ENCODE measurements around the gene NF2. TPM values are rescaled to one million over a fixed set of nuclear protein-coding genes. Genes with fewer than 3 reads are reported as not detected.

The NF2 gene
- total RNA-seq, 1 donor from 2014 or later: 43.9 TPM

DNA sequence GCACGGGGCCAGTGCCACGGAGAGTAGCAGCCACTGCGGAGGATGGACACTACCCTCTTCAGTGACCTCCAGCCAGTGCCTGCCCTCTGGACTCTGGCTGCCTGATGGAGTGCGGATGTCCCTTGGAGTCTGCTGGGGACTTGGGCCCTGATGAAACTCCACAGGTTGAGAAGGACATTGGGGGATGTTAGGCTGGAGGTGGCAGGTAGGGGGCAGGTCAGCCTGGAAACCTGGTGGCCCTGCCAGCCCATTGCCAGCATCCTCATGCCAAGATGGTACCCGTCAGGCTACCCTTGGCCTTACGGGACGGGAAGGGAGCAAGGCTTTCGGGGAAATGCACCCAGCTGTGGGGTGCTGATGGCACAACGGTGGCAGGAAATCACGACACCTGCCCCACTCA, 120.3 kb downstream of the NF2 start:
- DNase-seq (no peak), ATAC-seq (no peak)
- Histone ChIP-seq H3K4me3 (no peak overlapping the region), H3K4me1 (no peaks in the 10 kb centered on the region), H3K9me3 (no peaks in the 10 kb centered on the region), H3K27ac (no peak overlapping the region), H3K36me3 (no peaks in the 10 kb centered on the region), H3K27me3 (peaks cover 33% of the 10 kb centered on the region)
- intact Hi-C loops (cut with DNase I): no loop called here
- TF ChIP-seq, protein P1, sequence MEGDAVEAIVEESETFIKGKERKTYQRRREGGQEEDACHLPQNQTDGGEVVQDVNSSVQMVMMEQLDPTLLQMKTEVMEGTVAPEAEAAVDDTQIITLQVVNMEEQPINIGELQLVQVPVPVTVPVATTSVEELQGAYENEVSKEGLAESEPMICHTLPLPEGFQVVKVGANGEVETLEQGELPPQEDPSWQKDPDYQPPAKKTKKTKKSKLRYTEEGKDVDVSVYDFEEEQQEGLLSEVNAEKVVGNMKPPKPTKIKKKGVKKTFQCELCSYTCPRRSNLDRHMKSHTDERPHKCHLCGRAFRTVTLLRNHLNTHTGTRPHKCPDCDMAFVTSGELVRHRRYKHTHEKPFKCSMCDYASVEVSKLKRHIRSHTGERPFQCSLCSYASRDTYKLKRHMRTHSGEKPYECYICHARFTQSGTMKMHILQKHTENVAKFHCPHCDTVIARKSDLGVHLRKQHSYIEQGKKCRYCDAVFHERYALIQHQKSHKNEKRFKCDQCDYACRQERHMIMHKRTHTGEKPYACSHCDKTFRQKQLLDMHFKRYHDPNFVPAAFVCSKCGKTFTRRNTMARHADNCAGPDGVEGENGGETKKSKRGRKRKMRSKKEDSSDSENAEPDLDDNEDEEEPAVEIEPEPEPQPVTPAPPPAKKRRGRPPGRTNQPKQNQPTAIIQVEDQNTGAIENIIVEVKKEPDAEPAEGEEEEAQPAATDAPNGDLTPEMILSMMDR (IDR thresholded peaks at IDR 0.05): no peak

DNA sequence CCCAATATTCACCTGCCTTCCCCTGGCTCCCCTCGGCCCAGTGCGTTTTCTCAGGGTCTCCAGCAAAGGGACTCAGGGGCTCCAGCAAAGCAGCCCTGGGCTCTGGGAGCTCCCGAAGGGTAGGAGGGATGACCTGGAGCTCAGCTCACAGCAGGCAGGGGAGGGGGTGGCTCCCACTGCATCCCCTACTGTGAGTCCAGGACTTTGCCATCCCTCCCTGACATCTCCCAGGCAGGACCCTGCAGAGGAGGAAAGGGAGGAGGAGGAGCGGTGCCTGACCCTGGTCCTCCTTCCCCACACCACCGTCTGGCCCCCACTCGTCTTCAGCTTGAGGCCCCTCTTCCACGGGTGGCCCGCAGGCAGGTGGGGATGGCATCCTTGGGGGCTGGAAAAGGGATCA, 121.4 kb downstream of the NF2 start:
- ATAC-seq (no peak), DNase-seq (no peak)
- intact Hi-C loops (cut with DNase I): no loop called here
- Histone ChIP-seq H3K9me3 (no peaks in the 10 kb centered on the region), H3K27ac (no peak overlapping the region), H3K27me3 (peaks cover 24% of the 10 kb centered on the region), H3K36me3 (no peaks in the 10 kb centered on the region), H3K4me3 (no peak overlapping the region), H3K4me1 (no peaks in the 10 kb centered on the region)
- TF ChIP-seq, protein P1 (IDR thresholded peaks at IDR 0.05): no peak

DNA sequence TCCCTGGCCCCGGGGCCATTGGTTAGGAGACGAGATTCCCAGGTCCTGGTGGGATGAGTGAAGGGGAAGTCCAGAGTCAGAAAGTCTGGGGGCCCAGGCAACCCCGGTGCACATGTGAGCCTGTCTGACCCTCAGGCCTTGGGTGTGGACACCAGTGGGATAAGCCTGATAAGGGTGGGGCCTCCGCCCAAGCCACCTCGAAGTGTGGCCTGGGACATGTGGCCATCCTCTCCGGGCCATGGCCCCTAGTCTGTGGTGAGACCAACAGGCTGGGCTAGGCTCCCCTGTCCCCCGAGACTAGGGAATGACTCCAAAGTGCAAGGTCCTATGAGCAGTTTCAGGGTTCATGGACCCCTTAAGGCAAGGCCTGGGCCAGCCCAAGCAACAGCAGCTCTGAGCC, 122.7 kb downstream of the NF2 start:
- no peak overlapping the region for H3K4me3 ChIP-seq

DNA sequence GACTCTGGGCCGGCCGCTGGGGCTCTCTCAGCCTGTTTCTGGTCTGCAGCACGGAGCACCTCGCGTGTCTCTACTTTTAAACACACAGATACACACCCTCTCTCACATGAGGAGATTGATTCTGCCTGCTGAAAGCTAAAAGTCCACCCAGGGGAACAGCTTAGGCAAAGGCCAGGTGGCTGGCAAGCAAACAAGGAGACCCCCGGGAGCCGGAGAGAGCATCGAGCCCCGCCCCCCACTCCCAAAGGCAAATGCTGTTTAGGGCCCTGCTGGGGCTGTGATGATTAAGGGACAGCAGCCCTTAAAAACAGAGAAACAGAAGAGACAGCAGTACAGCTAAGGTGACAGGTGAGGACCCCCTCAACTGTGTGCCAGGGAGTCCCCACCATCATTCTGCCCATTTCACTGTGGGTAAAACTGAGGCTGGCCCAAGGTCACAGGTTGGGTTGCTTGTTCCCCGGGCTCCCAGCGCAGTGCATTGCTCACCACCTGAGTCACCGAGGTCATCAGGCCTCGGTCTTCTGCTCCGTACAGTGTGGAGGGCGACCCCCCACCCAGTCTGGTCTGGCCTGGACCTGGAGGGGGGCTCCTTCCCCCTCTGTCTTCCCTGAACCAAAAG, 123.2 kb downstream of the NF2 start:
- Histone ChIP-seq H3K4me3 (no peak overlapping the region), H3K36me3 (peaks cover 4% of the 10 kb centered on the region), H3K9me3 (no peaks in the 10 kb centered on the region), H3K27me3 (peaks cover 10% of the 10 kb centered on the region), H3K4me1 (no peaks in the 10 kb centered on the region), H3K27ac (no peak overlapping the region)
- ATAC-seq: no peak
- no peak for DNase-seq
- intact Hi-C loops (cut with DNase I): no loop called here
- TF ChIP-seq, protein P1 (IDR thresholded peaks at IDR 0.05): no peak

More for the DNA sequence above, 122.7 kb downstream of the NF2 start:
- DNase-seq (no peak), ATAC-seq (no peak)
- Histone ChIP-seq H3K36me3 (peaks cover under 1% of the 10 kb centered on the region), H3K27ac (no peak overlapping the region), H3K4me1 (no peaks in the 10 kb centered on the region), H3K27me3 (peaks cover 16% of the 10 kb centered on the region), H3K9me3 (no peaks in the 10 kb centered on the region)
- intact Hi-C loops (cut with DNase I): no loop called here
- TF ChIP-seq, protein P1 (IDR thresholded peaks at IDR 0.05): no peak

DNA sequence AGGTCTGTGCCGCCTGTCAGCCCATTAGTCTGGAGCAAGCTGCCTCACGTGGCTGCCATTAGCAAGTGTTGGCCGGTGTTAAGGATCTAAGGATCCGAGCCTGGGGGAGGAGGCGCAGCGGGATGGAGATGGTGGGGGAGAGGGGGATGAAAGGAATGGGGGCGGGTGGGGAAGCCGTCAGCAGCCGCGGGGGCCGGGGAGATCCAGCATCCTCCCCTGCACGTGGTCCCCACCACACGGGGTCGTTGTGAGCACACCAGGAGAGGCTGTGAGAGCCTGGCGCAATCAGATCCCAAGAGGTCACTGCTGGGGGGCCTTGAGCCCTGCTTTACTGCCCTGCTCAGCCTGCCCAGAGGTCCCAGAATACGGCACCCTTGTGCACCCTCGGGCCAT, 123.7 kb downstream of the NF2 start:
- intact Hi-C loops (cut with DNase I): no loop called here

More for the DNA sequence above, 123.7 kb downstream of the NF2 start:
- DNase-seq: peak; percentile 71
- peaks cover 5% of the 10 kb centered on the region for H3K27me3 ChIP-seq
- no peak overlapping the region for H3K27ac ChIP-seq
- H3K4me3 ChIP-seq: no peak overlapping the region
- H3K4me1 ChIP-seq: no peaks in the 10 kb centered on the region
- peaks cover 4% of the 10 kb centered on the region for H3K36me3 ChIP-seq
- peak; percentile 38 for ATAC-seq
- H3K9me3 ChIP-seq: no peaks in the 10 kb centered on the region
- TF ChIP-seq, protein P1 (IDR thresholded peaks at IDR 0.05): peak; percentile 35
